Erythroblast (primary cell): ENCODE data around the gene RAB40C.

Experiments
- GATA1 ChIP-seq: IDR thresholded peaks from 2 replicates; pipeline ENCODE4 v1.6.1; 2011; ENCODE audit warnings: low read depth, mild to moderate bottlenecking, control low read depth, low read length, moderate library complexity
- POLR2A ChIP-seq: IDR thresholded peaks from 2 replicates; pipeline ENCODE4 v1.6.1; 2011; ENCODE audit warnings: mild to moderate bottlenecking, low read length

GRCh38 chr16:645852-646678, 56.2 kb downstream of the RAB40C start:
- TF ChIP-seq GATA1 (no peak), POLR2A (no peak)
